BLaER1 (cell line): Measurements from ENCODE around the gene ZNF575.

Source experiments
- H3K27ac ChIP-seq: shearing (Covaris generic); formaldehyde crosslinking; 2 replicates; pipeline ENCODE4 v1.8.1; 2022
- H3K27me3 ChIP-seq: shearing (Covaris generic); formaldehyde crosslinking; 2 replicates; pipeline ENCODE4 v1.8.1; 2022
- H3K36me3 ChIP-seq: shearing (Covaris generic); formaldehyde crosslinking; 2 replicates; pipeline ENCODE4 v1.8.1; 2022
- H3K4me1 ChIP-seq: shearing (Covaris generic); formaldehyde crosslinking; 2 replicates; pipeline ENCODE4 v1.8.1; 2022
- H3K4me2 ChIP-seq: shearing (Covaris generic); formaldehyde crosslinking; 2 replicates; pipeline ENCODE4 v1.8.1; 2022
- H3K4me3 ChIP-seq: shearing (Covaris generic); formaldehyde crosslinking; 2 replicates; pipeline ENCODE4 v1.8.1; 2022
- H3K9ac ChIP-seq: shearing (Covaris generic); formaldehyde crosslinking; 2 replicates; pipeline ENCODE4 v1.8.1; 2022
- H3K9me3 ChIP-seq: shearing (Covaris generic); formaldehyde crosslinking; 2 replicates; pipeline ENCODE4 v1.8.1; 2022
- H4K20me1 ChIP-seq: shearing (Covaris generic); formaldehyde crosslinking; 2 replicates; pipeline ENCODE4 v1.8.1; 2022
- Cebpa-rat ChIP-seq: shearing (Covaris generic); IDR thresholded peaks from 2 replicates; pipeline ENCODE4 v1.8.1; 2022

The ZNF575 gene

GRCh38 chr19:43498233-43498842 is 34.6 kb upstream of the ZNF575 start:
- H3K36me3 ChIP-seq, result peaks cover 51% of the 10 kb centered on the region
- no peaks in the 10 kb centered on the region for H3K27me3 ChIP-seq
- H3K4me2 ChIP-seq, result no peak overlapping the region
- 0 out of 2 replicates have a peak, but pooled peaks cover 5% of the 10 kb centered on the region for H4K20me1 ChIP-seq
- no peak overlapping the region for H3K9ac ChIP-seq
- H3K27ac ChIP-seq, result no peak overlapping the region
- no peaks in the 10 kb centered on the region for H3K9me3 ChIP-seq
- no peak for TF ChIP-seq Cebpa-rat
- H3K4me3 ChIP-seq, result no peak overlapping the region
- peaks cover 17% of the 10 kb centered on the region for H3K4me1 ChIP-seq

- no peak for TF ChIP-seq Cebpa-rat
- H3K4me1 ChIP-seq, result peaks cover 20% of the 10 kb centered on the region
- H3K9ac ChIP-seq, result no peak overlapping the region
- 0 out of 2 replicates have a peak, but pooled peaks cover 5% of the 10 kb centered on the region for H4K20me1 ChIP-seq
- H3K4me3 ChIP-seq, result no peak overlapping the region
- no peak overlapping the region for H3K27ac ChIP-seq
- peaks cover 47% of the 10 kb centered on the region for H3K36me3 ChIP-seq
- no peaks in the 10 kb centered on the region for H3K27me3 ChIP-seq
- H3K4me2 ChIP-seq, result no peak overlapping the region
- no peaks in the 10 kb centered on the region for H3K9me3 ChIP-seq
These were observed 33.9 kb upstream of the ZNF575 start for GRCh38 chr19:43499042-43499441.

- Histone ChIP-seq H3K4me3 (no peak overlapping the region), H3K4me2 (no peak overlapping the region), H3K9me3 (no peaks in the 10 kb centered on the region), H3K27me3 (no peaks in the 10 kb centered on the region), H3K27ac (no peak overlapping the region), H3K36me3 (peaks cover 29% of the 10 kb centered on the region), H3K9ac (no peak overlapping the region), H3K4me1 (peaks cover 31% of the 10 kb centered on the region), H4K20me1 (0 out of 2 replicates have a peak, but pooled peaks cover 5% of the 10 kb centered on the region)
- no peak for TF ChIP-seq Cebpa-rat
These were observed 31.1 kb upstream of the ZNF575 start for GRCh38 chr19:43501661-43502418.

- no peak overlapping the region for H3K4me3 ChIP-seq
These were observed 30.5 kb upstream of the ZNF575 start for GRCh38 chr19:43502419-43502976.

GRCh38 chr19:43503501-43504425 is 29.2 kb upstream of the ZNF575 start:
- Histone ChIP-seq H3K27ac (peak overlapping the region; percentile 82), H3K4me2 (peak overlapping the region; percentile 96)
- TF ChIP-seq Cebpa-rat, result no peak

More at GRCh38 chr19:43502419-43502976, 30.5 kb upstream of the ZNF575 start:
- no peaks in the 10 kb centered on the region for H3K27me3 ChIP-seq
- H3K9ac ChIP-seq, result peak overlapping the region; percentile 89; the same call in 1 of the 2 replicates
- peak overlapping the region; percentile 96 for H3K4me2 ChIP-seq
- H3K4me1 ChIP-seq, result peaks cover 31% of the 10 kb centered on the region
- no peak overlapping the region for H3K27ac ChIP-seq
- TF ChIP-seq Cebpa-rat, result no peak
- H3K9me3 ChIP-seq, result no peaks in the 10 kb centered on the region
- H4K20me1 ChIP-seq, result 0 out of 2 replicates have a peak, but pooled peaks cover 5% of the 10 kb centered on the region
- H3K36me3 ChIP-seq, result peaks cover 22% of the 10 kb centered on the region

GRCh38 chr19:43504426-43505185 is 28.4 kb upstream of the ZNF575 start, which contains the start of gene PHLDB3:
Gene PHLDB3, minus strand, starts transcription at chr19:43504746. Its CDS starts 628 bp downstream, at chr19:43504118.
- no peaks in the 10 kb centered on the region for H3K9me3 ChIP-seq
- H3K27me3 ChIP-seq, result no peaks in the 10 kb centered on the region
- H3K4me3 ChIP-seq, result peak within 1 kb of the TSS; percentile 84
- H3K4me2 ChIP-seq, result peak within 1 kb of the TSS; percentile 96
- H3K9ac ChIP-seq, result peak within 1 kb of the TSS; percentile 89
- 0 out of 2 replicates have a peak, but pooled peaks cover 5% of the 10 kb centered on the region for H4K20me1 ChIP-seq
- peak within 1 kb of the TSS; percentile 82 for H3K27ac ChIP-seq
- no peak for TF ChIP-seq Cebpa-rat
- H3K4me1 ChIP-seq, result peaks cover 31% of the 10 kb centered on the region
- peaks cover 34% of the 10 kb centered on the region for H3K36me3 ChIP-seq

More at GRCh38 chr19:43503501-43504425, 29.2 kb upstream of the ZNF575 start:
- Histone ChIP-seq H4K20me1 (0 out of 2 replicates have a peak, but pooled peaks cover 5% of the 10 kb centered on the region), H3K4me1 (peaks cover 31% of the 10 kb centered on the region), H3K9me3 (no peaks in the 10 kb centered on the region), H3K27me3 (no peaks in the 10 kb centered on the region), H3K9ac (peak overlapping the region; percentile 89), H3K4me3 (peak overlapping the region; percentile 84), H3K36me3 (peaks cover 28% of the 10 kb centered on the region)

DNA sequence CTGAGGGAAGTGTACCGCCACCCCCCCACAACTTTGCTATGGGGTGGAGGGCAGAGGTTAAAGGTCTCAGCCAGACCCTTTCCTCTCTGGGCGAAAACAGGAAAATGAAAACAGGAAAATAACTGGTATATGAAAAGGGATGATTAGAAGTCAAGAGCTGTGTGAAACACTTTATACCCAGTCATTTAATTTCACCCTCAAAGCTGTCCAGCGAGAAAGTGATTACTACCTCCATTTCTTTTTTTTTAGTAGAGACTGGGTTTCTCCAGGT is 27.9 kb upstream of the ZNF575 start:
- 0 out of 2 replicates have a peak, but pooled peaks cover 5% of the 10 kb centered on the region for H4K20me1 ChIP-seq
- H3K9me3 ChIP-seq, result no peaks in the 10 kb centered on the region
- H3K4me3 ChIP-seq, result peak overlapping the region; percentile 84; the same call in 1 of the 2 replicates
- no peak for TF ChIP-seq Cebpa-rat
- H3K4me2 ChIP-seq, result peak overlapping the region; percentile 96
- peaks cover 36% of the 10 kb centered on the region for H3K4me1 ChIP-seq
- H3K27me3 ChIP-seq, result no peaks in the 10 kb centered on the region
- H3K9ac ChIP-seq, result peak overlapping the region; percentile 89
- H3K36me3 ChIP-seq, result peaks cover 39% of the 10 kb centered on the region
- peak overlapping the region; percentile 82 for H3K27ac ChIP-seq

GRCh38 chr19:43505941-43506340 is 27.0 kb upstream of the ZNF575 start:
- no peak overlapping the region for H3K27ac ChIP-seq
- 0 out of 2 replicates have a peak, but pooled peaks cover 5% of the 10 kb centered on the region for H4K20me1 ChIP-seq
- no peak overlapping the region for H3K4me2 ChIP-seq
- H3K9me3 ChIP-seq, result no peaks in the 10 kb centered on the region
- H3K4me3 ChIP-seq, result no peak overlapping the region
- no peaks in the 10 kb centered on the region for H3K27me3 ChIP-seq
- H3K4me1 ChIP-seq, result peaks cover 36% of the 10 kb centered on the region
- H3K36me3 ChIP-seq, result peaks cover 47% of the 10 kb centered on the region
- TF ChIP-seq Cebpa-rat, result no peak
- no peak overlapping the region for H3K9ac ChIP-seq
